Tibial artery (tissue), 4 donors: Measurements from ENCODE around the gene ACOT11.
"Not testable (repeated sequence)": the region's sequence is repeated elsewhere in the genome, so short reads cannot be mapped to it uniquely, and the experiment has no call there.

Source experiments
- DNase-seq, 2 donors: peaks; one replicate each; pipeline ENCODE4 v3.0.0-alpha.2; 2019
- H3K27ac ChIP-seq, 2 donors: fragments of 200-600 bp; sonication (generic) in 1 of 2; 1 replicate in 1 of 2; 2 replicates in 1 of 2; pipeline ENCODE4 v1.5.1; 2018 to 2019; ENCODE audit warnings: mild to moderate bottlenecking in 1 of 2
- H3K27me3 ChIP-seq, 2 donors: fragments of 200-600 bp; sonication (generic) in 1 of 2; one replicate each; pipeline versions ENCODE4 v1.5.1 to v1.6.0; 2016 to 2019
- H3K36me3 ChIP-seq, 3 donors: fragments of 200-600 bp; sonication (generic) in 2 of 3; one replicate each; pipeline ENCODE4 v1.5.1; 2016 to 2019; ENCODE audit warnings: mild to moderate bottlenecking in 2 of 3
- H3K4me1 ChIP-seq, 4 donors: fragments of 200-600 bp; sonication (generic) in 2 of 4; 1 replicate in 3 of 4; 2 replicates in 1 of 4; pipeline ENCODE4 v1.5.1; 2016 to 2019
- H3K4me3 ChIP-seq, 2 donors: fragments of 200-600 bp; sonication (generic) in 1 of 2; 1 replicate in 1 of 2; 2 replicates in 1 of 2; pipeline ENCODE4 v1.5.1; 2018 to 2019; ENCODE audit warnings: mild to moderate bottlenecking in 2 of 2
- H3K9me3 ChIP-seq, 3 donors: fragments of 200-600 bp; sonication (generic) in 1 of 3; one replicate each; pipeline ENCODE4 v1.5.1; 2016 to 2019
- CTCF ChIP-seq, 2 experiments: fragments of 200-600 bp in 1 of 2; fragments of 450-650 bp in 1 of 2; IDR thresholded peaks; one replicate each; pipeline ENCODE4 v1.5.1; 2017 to 2019; ENCODE audit warnings: antibody characterized with exemption in 2 of 2, mild to moderate bottlenecking in 1 of 2, moderate library complexity in 1 of 2
- intact Hi-C: fragments of 100-400 bp; cut with DNase I; formaldehyde crosslinking; loops from one replicate; pipeline ENCODE4 v1.15.0; 2023; ENCODE audit warnings: low total_unique reads

Gene ACOT11

GRCh38 chr1:54528613-54529012 lies 19.4 kb upstream of the ACOT11 start:
- Histone ChIP-seq H3K4me3 (no peak overlapping the region), H3K9me3 (no peaks in the 10 kb centered on the region)

GRCh38 chr1:54532033-54532432 lies 16.0 kb upstream of the ACOT11 start:
- H3K4me1 ChIP-seq = no peaks in the 10 kb centered on the region

More at GRCh38 chr1:54528613-54529012, 19.4 kb upstream of the ACOT11 start:
- no peak for TF ChIP-seq CTCF (IDR thresholded peaks at IDR 0.05)
- H3K4me1 ChIP-seq = no peaks in the 10 kb centered on the region
- H3K36me3 ChIP-seq = no peaks in the 10 kb centered on the region
- no peak overlapping the region for H3K27ac ChIP-seq
- no peaks in the 10 kb centered on the region for H3K27me3 ChIP-seq
- no peak for DNase-seq
- intact Hi-C loops = no loop called here

GRCh38 chr1:54536656-54537055 lies 11.4 kb upstream of the ACOT11 start:
- intact Hi-C loops, H3K4me3 ChIP-seq, DNase-seq, H3K4me1 ChIP-seq, H3K27me3 ChIP-seq, H3K27ac ChIP-seq, H3K36me3 ChIP-seq, H3K9me3 ChIP-seq: not testable (repeated sequence)

More at GRCh38 chr1:54532033-54532432, 16.0 kb upstream of the ACOT11 start:
- Histone ChIP-seq H3K36me3 (no peaks in the 10 kb centered on the region), H3K27me3 (no peaks in the 10 kb centered on the region), H3K27ac (no peak overlapping the region), H3K9me3 (no peaks in the 10 kb centered on the region), H3K4me3 (no peak overlapping the region)
- intact Hi-C loops = no loop called here
- no peak for DNase-seq
- TF ChIP-seq CTCF (IDR thresholded peaks at IDR 0.05) = no peak

GRCh38 chr1:54537611-54538010 lies 10.4 kb upstream of the ACOT11 start:
- H3K4me1 ChIP-seq = peaks cover 0 to 11% (median 6%) of the 10 kb centered on the region in 4 donors
- intact Hi-C loops = no loop called here
- H3K9me3 ChIP-seq = no peaks in the 10 kb centered on the region
- DNase-seq = no peak
- H3K36me3 ChIP-seq = no peaks in the 10 kb centered on the region
- no peaks in the 10 kb centered on the region for H3K27me3 ChIP-seq
- H3K4me3 ChIP-seq = no peak overlapping the region
- no peak for TF ChIP-seq CTCF (IDR thresholded peaks at IDR 0.05)
- H3K27ac ChIP-seq = no peak overlapping the region

- no peak for DNase-seq
- no peak for TF ChIP-seq CTCF (IDR thresholded peaks at IDR 0.05)
- Histone ChIP-seq H3K9me3 (no peaks in the 10 kb centered on the region), H3K27me3 (no peaks in the 10 kb centered on the region), H3K27ac (no peak overlapping the region), H3K4me3 (no peak overlapping the region), H3K4me1 (peaks cover 0 to 19% (median 11%) of the 10 kb centered on the region in 4 donors), H3K36me3 (no peaks in the 10 kb centered on the region)
- intact Hi-C loops = no loop called here
Observed at GRCh38 chr1:54538538-54538937, 9.5 kb upstream of the ACOT11 start.

- Histone ChIP-seq H3K27ac (no peak overlapping the region), H3K4me1 (peaks cover 0 to 19% (median 11%) of the 10 kb centered on the region in 4 donors), H3K9me3 (no peaks in the 10 kb centered on the region), H3K36me3 (no peaks in the 10 kb centered on the region), H3K27me3 (no peaks in the 10 kb centered on the region), H3K4me3 (no peak overlapping the region)
- intact Hi-C loops = loop anchor here (5.0 to 10.0 kb wide), 2 partner anchors 104 to 128 kb away; partner anchors contain the start of gene MROH7
- TF ChIP-seq CTCF (IDR thresholded peaks at IDR 0.05) = no peak
- no peak for DNase-seq
Observed at GRCh38 chr1:54540582-54541295, 7.3 kb upstream of the ACOT11 start.
